Measurements from ENCODE around the gene MBIP. TPM values are rescaled to one million over a fixed set of nuclear protein-coding genes. Genes with fewer than 3 reads are reported as not detected.

Gene MBIP
- total RNA-seq, 1 donor from 2014 or later: 21.9 TPM

- Mint-ChIP-seq H3K36me3 (ENCODE audit: low read depth) (no peaks in the 10 kb centered on the region), H3K4me3 (ENCODE audit: unreplicated experiment) (no peak overlapping the region), H3K4me1 (ENCODE audit: low read depth) (peaks cover 4% of the 10 kb centered on the region), H3K9me3 (ENCODE audit: low read depth) (no peaks in the 10 kb centered on the region), H3K27ac (ENCODE audit: unreplicated experiment) (no peak overlapping the region), H3K27me3 (ENCODE audit: low read depth) (peaks cover 63% of the 10 kb centered on the region)
- TF ChIP-seq CTCF (IDR thresholded peaks at IDR 0.05): no peak
- DNase-seq (ENCODE audit: low spot score): no peak
These were observed 44.7 kb downstream of the MBIP start for GRCh38 chr14:36275741-36276140.

- H3K9me3 Mint-ChIP-seq (ENCODE audit: low read depth): no peaks in the 10 kb centered on the region
- H3K27me3 Mint-ChIP-seq (ENCODE audit: low read depth): peaks cover 64% of the 10 kb centered on the region
- H3K4me3 Mint-ChIP-seq (ENCODE audit: unreplicated experiment): peak overlapping the region; percentile 7
- no peak for DNase-seq (ENCODE audit: low spot score)
- no peak for TF ChIP-seq CTCF (IDR thresholded peaks at IDR 0.05)
- H3K4me1 Mint-ChIP-seq (ENCODE audit: low read depth): peaks cover 4% of the 10 kb centered on the region
- no peaks in the 10 kb centered on the region for H3K36me3 Mint-ChIP-seq (ENCODE audit: low read depth)
- no peak overlapping the region for H3K27ac Mint-ChIP-seq (ENCODE audit: unreplicated experiment)
These were observed 48.2 kb downstream of the MBIP start for GRCh38 chr14:36271939-36272907.

GRCh38 chr14:36271222-36271621 is 49.2 kb downstream of the MBIP start:
- Mint-ChIP-seq H3K9me3 (ENCODE audit: low read depth) (no peaks in the 10 kb centered on the region), H3K27ac (ENCODE audit: unreplicated experiment) (no peak overlapping the region), H3K4me1 (ENCODE audit: low read depth) (peaks cover 4% of the 10 kb centered on the region), H3K4me3 (ENCODE audit: unreplicated experiment) (no peak overlapping the region), H3K36me3 (ENCODE audit: low read depth) (no peaks in the 10 kb centered on the region), H3K27me3 (ENCODE audit: low read depth) (peaks cover 61% of the 10 kb centered on the region)
- DNase-seq (ENCODE audit: low spot score): no peak
- no peak for TF ChIP-seq CTCF (IDR thresholded peaks at IDR 0.05)

- Mint-ChIP-seq H3K4me1 (ENCODE audit: low read depth) (peaks cover 4% of the 10 kb centered on the region), H3K27me3 (ENCODE audit: low read depth) (peaks cover 63% of the 10 kb centered on the region), H3K9me3 (ENCODE audit: low read depth) (no peaks in the 10 kb centered on the region), H3K4me3 (ENCODE audit: unreplicated experiment) (no peak overlapping the region), H3K36me3 (ENCODE audit: low read depth) (no peaks in the 10 kb centered on the region), H3K27ac (ENCODE audit: unreplicated experiment) (no peak overlapping the region)
- DNase-seq (ENCODE audit: low spot score): no peak
- TF ChIP-seq CTCF (IDR thresholded peaks at IDR 0.05): no peak
These were observed 50.2 kb downstream of the MBIP start for GRCh38 chr14:36270191-36270590.

GRCh38 chr14:36268121-36268520 is 52.3 kb downstream of the MBIP start:
- Mint-ChIP-seq H3K27ac (ENCODE audit: unreplicated experiment) (no peak overlapping the region), H3K4me1 (ENCODE audit: low read depth) (peaks cover 4% of the 10 kb centered on the region), H3K27me3 (ENCODE audit: low read depth) (peaks cover 52% of the 10 kb centered on the region), H3K4me3 (ENCODE audit: unreplicated experiment) (no peak overlapping the region), H3K36me3 (ENCODE audit: low read depth) (no peaks in the 10 kb centered on the region), H3K9me3 (ENCODE audit: low read depth) (no peaks in the 10 kb centered on the region)
- TF ChIP-seq CTCF (IDR thresholded peaks at IDR 0.05): no peak
- no peak for DNase-seq (ENCODE audit: low spot score)
